Vagina (tissue), 2 donors: ENCODE data around the gene ZDHHC13.

Experiments used
- POLR2A ChIP-seq, 2 donors: fragments of 450-650 bp; IDR thresholded peaks; one replicate each; pipeline ENCODE4 v1.6.1; 2017; ENCODE audit warnings: antibody characterized with exemption in 2 of 2, mild to moderate bottlenecking in 2 of 2, moderate library complexity in 2 of 2
- TF ChIP-seq, protein P1 (sequence below), 3 experiments: fragments of 450-650 bp in 2 of 3; fragments of 200-600 bp in 1 of 3; sonication (generic) in 1 of 3; IDR thresholded peaks; one replicate each; pipeline ENCODE4 v1.5.1; 2017 to 2019; ENCODE audit warnings: antibody characterized with exemption in 3 of 3, mild to moderate bottlenecking in 2 of 3, moderate library complexity in 2 of 3

DNA sequence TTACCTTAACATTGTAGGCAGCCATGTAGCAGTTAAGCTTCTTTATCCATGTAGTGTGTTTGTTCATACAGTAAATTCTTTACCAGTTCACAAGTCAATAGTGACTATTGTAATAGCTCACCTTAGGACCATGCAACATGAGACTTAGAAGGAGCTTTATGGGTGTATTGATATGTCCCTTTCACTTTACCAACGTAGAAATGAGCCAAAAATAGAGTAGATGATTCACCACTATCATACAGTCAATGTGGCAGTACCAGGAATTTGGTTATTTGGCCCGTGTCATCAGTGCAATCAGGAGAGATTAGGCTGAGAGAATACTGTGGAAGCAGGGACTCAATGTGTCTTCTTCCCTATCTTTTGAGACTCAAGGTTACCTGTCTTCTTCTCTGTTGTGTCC lies 4.7 kb downstream of the ZDHHC13 start:
- TF ChIP-seq, protein P1, sequence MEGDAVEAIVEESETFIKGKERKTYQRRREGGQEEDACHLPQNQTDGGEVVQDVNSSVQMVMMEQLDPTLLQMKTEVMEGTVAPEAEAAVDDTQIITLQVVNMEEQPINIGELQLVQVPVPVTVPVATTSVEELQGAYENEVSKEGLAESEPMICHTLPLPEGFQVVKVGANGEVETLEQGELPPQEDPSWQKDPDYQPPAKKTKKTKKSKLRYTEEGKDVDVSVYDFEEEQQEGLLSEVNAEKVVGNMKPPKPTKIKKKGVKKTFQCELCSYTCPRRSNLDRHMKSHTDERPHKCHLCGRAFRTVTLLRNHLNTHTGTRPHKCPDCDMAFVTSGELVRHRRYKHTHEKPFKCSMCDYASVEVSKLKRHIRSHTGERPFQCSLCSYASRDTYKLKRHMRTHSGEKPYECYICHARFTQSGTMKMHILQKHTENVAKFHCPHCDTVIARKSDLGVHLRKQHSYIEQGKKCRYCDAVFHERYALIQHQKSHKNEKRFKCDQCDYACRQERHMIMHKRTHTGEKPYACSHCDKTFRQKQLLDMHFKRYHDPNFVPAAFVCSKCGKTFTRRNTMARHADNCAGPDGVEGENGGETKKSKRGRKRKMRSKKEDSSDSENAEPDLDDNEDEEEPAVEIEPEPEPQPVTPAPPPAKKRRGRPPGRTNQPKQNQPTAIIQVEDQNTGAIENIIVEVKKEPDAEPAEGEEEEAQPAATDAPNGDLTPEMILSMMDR (IDR thresholded peaks at IDR 0.05): no peak
- TF ChIP-seq POLR2A (IDR thresholded peaks at IDR 0.05): no peak
